ENCODE results near the gene SLC35E2B. TPM values are rescaled to one million over a fixed set of nuclear protein-coding genes. Genes with fewer than 3 reads are reported as not detected.
"Not testable (repeated sequence)": the region's sequence is repeated elsewhere in the genome, so short reads cannot be mapped to it uniquely, and the experiment has no call there.

Gene SLC35E2B
- total RNA-seq, 2 donors from 2014 or later, result 18.4 to 22.1 TPM

DNA sequence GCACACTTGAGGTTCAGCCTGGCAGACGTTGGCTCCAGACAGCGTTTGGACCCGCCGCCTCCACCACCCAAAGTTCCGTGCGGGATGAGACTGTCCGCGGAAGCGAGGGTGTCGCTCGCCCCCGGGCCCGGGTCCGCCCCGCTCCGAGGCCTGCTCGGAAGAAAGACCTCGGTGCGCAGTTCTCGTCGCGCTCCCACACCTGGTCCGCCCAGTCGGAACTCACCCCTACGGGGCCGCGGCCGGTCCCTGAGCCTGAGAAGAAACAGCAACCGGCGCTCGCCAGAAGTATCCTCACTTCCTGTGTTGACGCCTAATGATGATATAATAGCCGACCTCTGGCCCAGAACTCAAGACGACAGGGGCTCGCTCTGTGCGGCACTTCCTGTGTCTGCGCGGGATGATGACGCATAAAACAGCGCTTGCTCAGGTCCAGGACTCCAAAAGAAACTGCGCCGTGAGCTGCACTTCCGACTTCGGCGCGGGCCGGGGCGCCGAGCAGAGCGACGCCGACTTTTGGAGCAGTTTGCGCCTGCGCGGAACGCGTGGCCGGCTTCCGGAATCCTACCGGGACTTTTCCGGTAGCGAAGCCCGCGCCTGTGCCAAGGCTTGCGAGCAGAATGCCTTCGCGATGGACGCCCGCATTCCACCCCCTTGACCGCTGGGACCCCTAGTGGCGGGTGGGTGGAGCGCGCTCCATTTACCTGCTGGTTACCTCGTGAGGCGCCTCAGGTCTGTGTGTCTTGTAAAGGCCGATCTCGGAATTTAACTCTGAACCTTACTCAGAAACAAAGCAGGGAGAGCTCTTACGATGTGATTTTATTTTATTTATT lies 31.7 kb upstream of the SLC35E2B start, which contains the start of gene CDK11A:
Gene CDK11A, minus strand, starts transcription at position 323 of the 830 bp plus-strand sequence. CDS start 1,539 bp downstream, outside the sequence.
- Histone ChIP-seq H3K27ac (peak within 1 kb of the TSS; percentile 82 to 89), H3K36me3 (peaks cover 19% of the 10 kb centered on the region), H3K4me3 (peak within 1 kb of the TSS; percentile 65 to 82)
- TF ChIP-seq, protein P1, sequence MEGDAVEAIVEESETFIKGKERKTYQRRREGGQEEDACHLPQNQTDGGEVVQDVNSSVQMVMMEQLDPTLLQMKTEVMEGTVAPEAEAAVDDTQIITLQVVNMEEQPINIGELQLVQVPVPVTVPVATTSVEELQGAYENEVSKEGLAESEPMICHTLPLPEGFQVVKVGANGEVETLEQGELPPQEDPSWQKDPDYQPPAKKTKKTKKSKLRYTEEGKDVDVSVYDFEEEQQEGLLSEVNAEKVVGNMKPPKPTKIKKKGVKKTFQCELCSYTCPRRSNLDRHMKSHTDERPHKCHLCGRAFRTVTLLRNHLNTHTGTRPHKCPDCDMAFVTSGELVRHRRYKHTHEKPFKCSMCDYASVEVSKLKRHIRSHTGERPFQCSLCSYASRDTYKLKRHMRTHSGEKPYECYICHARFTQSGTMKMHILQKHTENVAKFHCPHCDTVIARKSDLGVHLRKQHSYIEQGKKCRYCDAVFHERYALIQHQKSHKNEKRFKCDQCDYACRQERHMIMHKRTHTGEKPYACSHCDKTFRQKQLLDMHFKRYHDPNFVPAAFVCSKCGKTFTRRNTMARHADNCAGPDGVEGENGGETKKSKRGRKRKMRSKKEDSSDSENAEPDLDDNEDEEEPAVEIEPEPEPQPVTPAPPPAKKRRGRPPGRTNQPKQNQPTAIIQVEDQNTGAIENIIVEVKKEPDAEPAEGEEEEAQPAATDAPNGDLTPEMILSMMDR (IDR thresholded peaks at IDR 0.05), result peak in 1 of 2 donors; percentile 49
- not testable (repeated sequence) for H3K9me3 ChIP-seq, H3K27me3 ChIP-seq, H3K4me1 ChIP-seq
- peak; percentile 99 for DNase-seq (ENCODE audit: low spot score)

DNA sequence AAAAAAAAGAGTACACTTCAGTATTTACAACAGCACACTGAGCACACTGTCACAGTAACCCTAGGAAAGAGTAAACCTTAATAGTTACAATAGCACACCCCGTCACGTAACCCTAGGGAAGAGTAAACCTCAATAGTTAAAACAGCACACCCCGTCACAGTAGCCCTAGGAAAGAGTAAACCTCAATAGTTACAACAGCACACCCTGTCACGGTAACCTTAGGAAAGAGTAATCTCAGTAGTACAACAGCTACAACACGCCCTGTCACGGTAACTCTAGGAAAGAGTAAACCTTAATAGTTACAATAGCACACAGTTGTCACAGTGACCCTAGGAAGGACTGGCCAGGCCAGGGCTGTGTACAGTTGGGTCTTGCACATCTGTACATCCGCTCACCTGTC lies 28.6 kb upstream of the SLC35E2B start:
- no peaks in the 10 kb centered on the region for H3K9me3 ChIP-seq
- TF ChIP-seq, protein P1 (IDR thresholded peaks at IDR 0.05), result no peak
- no peak for DNase-seq (ENCODE audit: low spot score)
- no peaks in the 10 kb centered on the region for H3K27me3 ChIP-seq
- peaks cover 25% of the 10 kb centered on the region for H3K36me3 ChIP-seq
- no peak overlapping the region for H3K4me3 ChIP-seq
- H3K4me1 ChIP-seq, result no peaks in the 10 kb centered on the region
- no peak overlapping the region for H3K27ac ChIP-seq

DNA sequence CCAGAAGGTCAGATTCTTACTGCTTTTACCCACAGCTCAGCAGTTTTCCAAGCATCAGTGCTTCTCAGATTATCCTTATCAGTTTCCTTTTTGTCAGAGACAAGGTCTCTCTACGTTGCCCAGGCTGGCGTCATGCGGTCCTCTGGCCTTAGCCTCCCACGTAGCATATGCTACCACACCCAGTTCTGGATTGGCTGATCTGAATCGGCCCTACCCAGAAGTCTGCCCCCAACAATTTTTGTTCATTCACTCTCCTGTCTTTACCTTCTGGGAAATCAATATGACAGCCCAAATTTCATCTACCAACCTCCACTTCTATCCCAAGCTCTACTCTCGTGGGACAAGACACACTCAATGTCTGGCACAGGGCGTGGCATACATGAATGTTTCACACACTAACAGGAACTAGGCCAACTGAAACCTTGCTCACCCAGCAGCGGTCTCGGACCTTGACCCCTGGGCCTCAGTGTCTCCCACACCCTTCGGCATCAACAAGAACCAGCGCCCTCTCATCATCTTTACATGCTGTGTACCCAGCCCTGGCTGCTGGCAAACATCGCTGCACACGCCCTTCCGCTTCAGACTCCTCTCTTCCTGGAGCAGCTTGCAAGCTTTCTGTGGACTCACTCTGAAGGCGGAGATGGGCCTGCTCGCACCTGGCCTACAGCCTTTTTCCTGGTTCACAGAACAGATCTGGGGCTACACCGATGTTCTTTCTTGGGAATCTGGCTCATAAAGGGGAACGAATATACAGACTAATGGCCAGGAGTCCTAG lies 22.7 kb upstream of the SLC35E2B start:
- H3K9me3 ChIP-seq; H3K4me3 ChIP-seq; H3K4me1 ChIP-seq; H3K27ac ChIP-seq; H3K27me3 ChIP-seq; DNase-seq (ENCODE audit: low spot score): not testable (repeated sequence)
- H3K36me3 ChIP-seq, result peaks cover 21% of the 10 kb centered on the region

DNA sequence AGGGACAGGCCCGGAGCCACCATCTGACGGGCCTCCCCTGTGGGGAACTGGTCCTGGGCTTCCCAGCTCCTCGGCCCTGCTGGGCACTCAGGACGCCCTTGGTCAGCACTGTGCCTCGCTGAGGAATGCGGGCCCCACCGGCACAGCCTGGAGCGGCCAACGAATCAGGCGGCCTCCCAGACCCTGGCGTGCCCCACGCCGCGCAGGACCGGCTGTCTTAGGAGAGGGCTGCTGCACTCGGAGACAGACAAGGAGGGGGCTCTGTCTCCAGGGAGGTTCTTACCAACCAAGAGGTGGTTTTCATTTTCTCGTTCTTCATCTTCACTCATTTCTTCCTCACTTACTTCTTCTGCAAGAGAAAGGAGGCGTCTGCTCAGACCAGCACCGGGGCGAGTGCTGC lies 15.3 kb upstream of the SLC35E2B start:
- H3K27ac ChIP-seq; H3K4me1 ChIP-seq; H3K27me3 ChIP-seq; DNase-seq (ENCODE audit: low spot score); H3K9me3 ChIP-seq; H3K4me3 ChIP-seq: not testable (repeated sequence)
- peaks cover 12% of the 10 kb centered on the region for H3K36me3 ChIP-seq

DNA sequence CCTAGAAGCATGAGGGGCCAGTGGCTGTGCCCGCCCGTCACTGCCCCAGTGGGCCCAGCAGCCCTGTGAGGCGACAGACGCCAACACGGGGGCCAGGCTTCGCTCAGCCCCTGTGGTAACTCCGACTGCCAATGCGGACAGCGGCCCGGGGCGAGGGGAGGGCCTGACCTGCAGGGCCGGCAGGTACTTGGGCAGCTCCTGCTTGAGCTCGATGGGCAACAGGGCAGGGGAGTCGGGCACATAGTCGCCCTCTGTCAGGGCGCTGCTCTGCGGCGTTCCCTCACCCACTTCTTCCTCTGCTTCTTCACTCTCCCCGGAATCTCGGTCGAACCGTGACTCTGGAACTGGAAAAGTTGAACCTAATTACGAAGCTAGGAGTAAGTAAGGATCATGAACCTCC lies 14.6 kb upstream of the SLC35E2B start:
- not testable (repeated sequence) for H3K4me1 ChIP-seq; DNase-seq (ENCODE audit: low spot score); H3K9me3 ChIP-seq; H3K27me3 ChIP-seq; H3K27ac ChIP-seq; H3K4me3 ChIP-seq
- H3K36me3 ChIP-seq, result peaks cover 12% of the 10 kb centered on the region

DNA sequence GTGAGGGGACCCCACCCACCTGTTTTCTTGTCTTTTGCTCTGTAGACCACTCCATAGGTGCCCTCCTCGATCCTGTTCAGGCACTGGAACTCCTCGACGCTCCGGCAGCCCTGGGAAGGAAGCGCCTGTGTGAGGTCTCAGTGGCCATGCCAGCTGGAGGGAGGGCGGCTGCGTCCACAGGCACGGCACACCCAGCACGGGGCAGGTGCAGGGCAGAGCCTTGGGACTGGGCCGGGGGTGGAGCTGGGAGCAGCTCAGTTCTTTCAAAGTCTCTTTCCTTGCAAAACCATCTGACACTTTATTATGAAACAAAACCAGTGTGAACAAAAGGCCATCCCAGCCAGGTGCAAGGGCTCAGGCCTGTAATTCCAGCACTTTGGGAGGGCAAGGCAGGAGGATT lies 13.0 kb upstream of the SLC35E2B start:
- H3K4me1 ChIP-seq; H3K9me3 ChIP-seq; DNase-seq (ENCODE audit: low spot score); H3K27me3 ChIP-seq; H3K27ac ChIP-seq; H3K4me3 ChIP-seq: not testable (repeated sequence)
- H3K36me3 ChIP-seq, result peaks cover 12% of the 10 kb centered on the region

DNA sequence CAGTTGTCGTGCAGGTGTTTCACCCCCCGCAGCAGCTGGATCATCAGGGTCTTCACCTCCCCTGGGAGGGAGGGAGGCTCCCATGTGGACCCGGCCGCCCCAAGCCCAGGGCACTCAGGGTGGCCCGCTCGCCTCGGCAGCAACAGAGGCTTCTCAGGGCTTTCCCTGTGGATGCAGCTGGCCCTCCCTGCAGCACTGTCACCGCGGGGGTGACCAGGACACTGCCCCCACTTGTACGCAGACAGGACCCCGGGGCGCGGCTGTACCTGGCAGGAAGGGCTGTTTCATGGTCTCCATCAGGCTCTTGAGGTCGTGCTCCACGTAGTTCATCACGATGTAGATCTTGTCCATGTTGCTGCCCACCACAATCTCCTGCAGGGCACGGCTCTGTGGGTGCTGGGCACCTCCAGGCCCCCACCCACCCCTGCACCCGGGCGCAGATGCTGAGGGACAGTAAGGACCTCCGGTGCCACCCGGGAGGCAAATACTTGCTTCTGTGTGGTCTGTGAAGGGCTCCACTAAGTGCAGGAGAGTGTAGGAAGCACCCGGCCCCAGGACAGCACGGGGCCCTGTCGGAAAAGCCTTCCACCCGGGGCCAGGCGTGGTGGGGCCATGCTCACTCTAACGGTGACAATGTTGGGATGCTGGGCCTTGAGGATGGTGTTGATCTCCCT lies 11.8 kb upstream of the SLC35E2B start:
- not testable (repeated sequence) for H3K9me3 ChIP-seq; H3K4me1 ChIP-seq; H3K27me3 ChIP-seq; H3K4me3 ChIP-seq; H3K27ac ChIP-seq; DNase-seq (ENCODE audit: low spot score)
- peaks cover 12% of the 10 kb centered on the region for H3K36me3 ChIP-seq

DNA sequence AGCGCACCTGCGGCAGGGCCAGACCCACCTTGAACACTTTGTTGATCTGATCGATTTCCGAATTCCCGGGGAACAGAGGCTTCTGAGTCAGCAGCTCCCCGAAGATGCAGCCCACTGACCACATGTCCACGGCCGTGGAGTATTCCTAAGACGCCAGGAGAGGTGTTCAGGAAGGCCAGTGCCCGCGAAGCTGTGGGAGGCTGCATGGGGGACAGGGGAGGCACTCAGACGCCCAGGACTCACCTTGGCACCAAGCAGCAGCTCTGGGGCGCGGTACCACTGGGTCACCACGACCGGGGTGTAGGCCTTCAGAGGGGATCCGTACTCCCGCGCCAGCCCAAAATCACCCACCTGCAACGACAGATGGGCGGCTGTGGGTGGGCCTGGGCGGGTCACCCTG lies 11.2 kb upstream of the SLC35E2B start:
- no peaks in the 10 kb centered on the region for H3K4me1 ChIP-seq
- no peak overlapping the region for H3K27ac ChIP-seq
- H3K36me3 ChIP-seq, result peaks cover 12% of the 10 kb centered on the region
- H3K27me3 ChIP-seq, result no peaks in the 10 kb centered on the region
- H3K9me3 ChIP-seq, result no peaks in the 10 kb centered on the region
- DNase-seq (ENCODE audit: low spot score), result no peak
- TF ChIP-seq, protein P1 (IDR thresholded peaks at IDR 0.05), result no peak
- H3K4me3 ChIP-seq, result no peak overlapping the region

DNA sequence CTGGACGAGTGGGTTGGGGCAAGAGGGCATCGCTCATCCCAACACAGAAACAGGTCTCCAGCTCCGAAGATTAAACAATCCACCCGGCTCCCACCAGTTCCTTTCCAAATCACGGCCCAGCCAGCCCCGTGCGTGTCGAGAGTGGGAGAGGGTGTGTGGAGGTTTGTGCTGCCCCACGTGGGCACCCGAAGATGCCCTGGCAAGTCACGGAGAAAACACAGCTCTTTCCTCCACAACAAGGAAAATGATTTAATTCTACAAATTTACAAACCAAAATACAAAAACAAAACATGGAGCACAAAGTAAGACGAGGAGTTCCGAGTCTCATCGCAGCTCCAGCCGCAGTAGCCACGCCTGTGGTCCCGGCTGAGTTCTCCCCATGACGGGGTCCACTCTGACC lies 9.9 kb upstream of the SLC35E2B start:
- peaks cover 12% of the 10 kb centered on the region for H3K36me3 ChIP-seq
- not testable (repeated sequence) for H3K27ac ChIP-seq; H3K27me3 ChIP-seq; H3K4me1 ChIP-seq; H3K9me3 ChIP-seq; H3K4me3 ChIP-seq; DNase-seq (ENCODE audit: low spot score)

DNA sequence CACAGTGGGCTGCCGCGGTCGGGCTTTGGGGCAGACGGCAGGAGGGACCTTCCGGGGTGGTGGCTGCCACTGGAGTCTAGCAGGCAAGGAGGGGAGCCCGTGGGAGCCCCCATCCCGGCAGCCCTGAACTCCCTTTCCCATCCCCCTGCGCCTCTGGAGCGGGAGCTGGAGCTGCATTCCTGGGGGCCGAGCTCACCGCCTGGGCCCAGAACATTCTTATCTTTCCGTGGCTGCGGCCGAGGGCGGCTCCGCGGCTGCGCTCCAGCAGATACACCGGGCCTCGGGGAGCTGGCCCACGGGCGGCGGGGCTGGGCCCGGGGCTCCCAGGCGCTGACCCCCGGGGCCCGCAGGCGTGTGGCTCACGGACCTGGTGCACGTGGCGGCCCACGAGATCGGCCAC lies 8.0 kb upstream of the SLC35E2B start:
- not testable (repeated sequence) for H3K27me3 ChIP-seq; H3K4me3 ChIP-seq; DNase-seq (ENCODE audit: low spot score); H3K4me1 ChIP-seq; H3K27ac ChIP-seq; H3K9me3 ChIP-seq
- H3K36me3 ChIP-seq, result peaks cover 12% of the 10 kb centered on the region

DNA sequence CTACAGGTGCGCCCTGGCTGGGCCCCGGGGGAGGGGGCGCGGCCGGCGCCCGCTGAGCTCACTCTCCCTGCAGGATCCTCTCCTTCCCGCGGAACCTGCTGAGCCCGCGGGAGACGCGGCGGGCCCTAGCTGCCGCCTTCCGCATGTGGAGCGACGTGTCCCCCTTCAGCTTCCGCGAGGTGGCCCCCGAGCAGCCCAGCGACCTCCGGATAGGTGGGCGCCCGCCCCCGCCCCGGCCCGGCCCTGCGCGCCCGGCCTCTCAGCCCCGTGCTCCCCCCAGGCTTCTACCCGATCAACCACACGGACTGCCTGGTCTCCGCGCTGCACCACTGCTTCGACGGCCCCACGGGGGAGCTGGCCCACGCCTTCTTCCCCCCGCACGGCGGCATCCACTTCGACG lies 7.5 kb upstream of the SLC35E2B start:
- DNase-seq (ENCODE audit: low spot score); H3K4me1 ChIP-seq; H3K9me3 ChIP-seq; H3K27me3 ChIP-seq; H3K27ac ChIP-seq; H3K4me3 ChIP-seq: not testable (repeated sequence)
- peaks cover 12% of the 10 kb centered on the region for H3K36me3 ChIP-seq

All from right atrium auricular region (tissue), 2 donors.